B cell (primary cell): ENCODE measurements around the gene OR8A1. TPM values are rescaled to one million over a fixed set of nuclear protein-coding genes. Genes with fewer than 3 reads are reported as not detected.

Experiments
- ATAC-seq: fragments of 200-7000 bp; cut with Tn5 transposase; one replicate; pipeline ENCODE4 v1.10.0; 2021; ENCODE audit warnings: low read depth, mild to moderate bottlenecking, moderate number of reproducible peaks, moderate library complexity
- CTCF ChIA-PET: fragments of 350-600 bp; sonication (Branson Sonifier 250); formaldehyde crosslinking; loops from one replicate; lab custom pipeline; 2021; ENCODE audit warnings: antibody characterized with exemption, inconsistent platforms; lab: Charles Lee
- POLR2A ChIA-PET: fragments of 350-600 bp; sonication (Branson Sonifier 250); formaldehyde crosslinking; loops from one replicate; lab custom pipeline; 2021; ENCODE audit warnings: antibody characterized with exemption; lab: Charles Lee
- DNase-seq: peaks from one replicate; pipeline ENCODE4 v3.0.0; 2013
- H2AFZ ChIP-seq: 2 replicates; pipeline ENCODE4 v1.6.1; 2012; ENCODE audit warnings: mild to moderate bottlenecking, low read depth, low read length; ENCODE audit not compliant: insufficient read depth, poor library complexity, severe bottlenecking
- H3K27ac ChIP-seq, 2 donors: 1 replicate in 1 of 2; 2 replicates in 1 of 2; pipeline ENCODE4 v1.5.1; 2012 to 2013; ENCODE audit warnings: low read length in 2 of 2, mild to moderate bottlenecking in 2 of 2, moderate library complexity in 1 of 2
- H3K27me3 ChIP-seq, 4 experiments: fragments of 200-600 bp in 1 of 4; sonication (generic) in 1 of 4; replicated peaks in 1 of 4; 1 replicate in 2 of 4; 2 replicates in 2 of 4; pipeline versions ENCODE4 v1.6.1 to v1.7.0; 2013 to 2016; ENCODE audit warnings: low read length in 3 of 4, mild to moderate bottlenecking in 2 of 4, mixed read lengths in 1 of 4, moderate library complexity in 1 of 4; ENCODE audit not compliant: insufficient read depth in 4 of 4, control insufficient read depth in 3 of 4; ENCODE audit errors: control extremely low read depth in 1 of 4
- H3K36me3 ChIP-seq, 2 experiments: replicated peaks in 1 of 2; 1 replicate in 1 of 2; 2 replicates in 1 of 2; pipeline versions ENCODE4 v1.6.1 to v1.7.1; 2013; ENCODE audit warnings: low read length in 1 of 2; ENCODE audit not compliant: insufficient read depth in 2 of 2, control insufficient read depth in 1 of 2; ENCODE audit errors: control extremely low read depth in 1 of 2, extremely low read depth in 1 of 2
- H3K4me1 ChIP-seq, 2 donors: fragments of 200-600 bp in 1 of 2; sonication (generic) in 1 of 2; 1 replicate in 1 of 2; 2 replicates in 1 of 2; pipeline versions ENCODE4 v1.5.1 to v1.6.1; 2013 to 2017; ENCODE audit warnings: low read length in 2 of 2; ENCODE audit not compliant: control insufficient read depth in 2 of 2, insufficient read depth in 2 of 2
- H3K4me2 ChIP-seq: replicated peaks from 2 replicates; pipeline ENCODE3; 2012; ENCODE audit warnings: mild to moderate bottlenecking, low read depth, low read length; ENCODE audit not compliant: poor library complexity, severe bottlenecking
- H3K4me3 ChIP-seq, 5 experiments: fragments of 200-600 bp in 1 of 5; sonication (generic) in 1 of 5; 1 replicate in 3 of 5; 2 replicates in 2 of 5; pipeline versions ENCODE4 v1.5.1 to v1.7.0; 2011 to 2016; ENCODE audit warnings: low read length in 4 of 5, mild to moderate bottlenecking in 4 of 5, low read depth in 2 of 5, control low read depth in 1 of 5, moderate library complexity in 1 of 5; ENCODE audit not compliant: insufficient read depth in 1 of 5; ENCODE audit errors: control extremely low read depth in 1 of 5, extremely low read depth in 1 of 5
- H3K79me2 ChIP-seq: fragments of 200-600 bp; sonication (generic); one replicate; pipeline ENCODE4 v1.6.0; 2016; ENCODE audit warnings: low read length; ENCODE audit not compliant: control insufficient read depth, insufficient read depth
- H3K9ac ChIP-seq: fragments of 200-600 bp; sonication (generic); 2 replicates; pipeline ENCODE4 v1.6.1; 2017; ENCODE audit warnings: mild to moderate bottlenecking, low read length, moderate library complexity
- H3K9me3 ChIP-seq, 3 donors: one replicate each; pipeline versions ENCODE4 v1.6.1 to v1.7.1; 2013; ENCODE audit warnings: low read length in 2 of 3; ENCODE audit not compliant: control insufficient read depth in 2 of 3, insufficient read depth in 1 of 3; ENCODE audit errors: control extremely low read depth in 1 of 3
- H4K20me1 ChIP-seq: 2 replicates; pipeline ENCODE4 v1.6.0; 2012; ENCODE audit warnings: mild to moderate bottlenecking, low read length; ENCODE audit not compliant: insufficient read depth, control insufficient read depth, poor library complexity, severe bottlenecking
- H3K27ac Mint-ChIP-seq: one replicate; pipeline ENCODE4 v1.8.0; 2021; ENCODE audit warnings: mixed read lengths
- H3K27me3 Mint-ChIP-seq: one replicate; pipeline ENCODE4 v1.8.0; 2021; ENCODE audit warnings: mixed read lengths
- H3K4me1 Mint-ChIP-seq: one replicate; pipeline ENCODE4 v1.8.0; 2021; ENCODE audit warnings: mixed read lengths
- H3K4me3 Mint-ChIP-seq: one replicate; pipeline ENCODE4 v1.8.0; 2021; ENCODE audit warnings: mixed read lengths
- H3K9me3 Mint-ChIP-seq: one replicate; pipeline ENCODE4 v1.8.0; 2022; ENCODE audit warnings: mixed read lengths; ENCODE audit not compliant: insufficient read depth
- CTCF ChIP-seq: fragments of 200-600 bp; IDR thresholded peaks from one replicate; pipeline ENCODE4 v1.8.0; 2022; ENCODE audit warnings: antibody characterized with exemption, mild to moderate bottlenecking
- EZH2 ChIP-seq: IDR thresholded peaks from 2 replicates; pipeline ENCODE4 v1.6.1; 2012; ENCODE audit warnings: borderline replicate concordance, low read depth, mild to moderate bottlenecking, moderate library complexity, low read length; ENCODE audit not compliant: insufficient read depth, poor library complexity, severe bottlenecking
- WGBS: methylation state at CpG from one replicate; pipeline ENCODE4 v1.1.5; 2013; ENCODE audit warnings: missing lambda C conversion rate; ENCODE audit not compliant: insufficient coverage; 5-methylcytosine and 5-hydroxymethylcytosine counted together
- intact Hi-C: fragments of 100-400 bp; cut with micrococcal nuclease; formaldehyde crosslinking; loops from one replicate; pipeline ENCODE4 v1.10.0; 2022
- polyA plus RNA-seq: library from polyadenylated mRNA; depleted of rRNA; stranded (reverse); fragments of >200 nt; gene quantifications from 2 replicates; pipeline ENCODE4 v1.2.3, GENCODE V29; 2012
- total RNA-seq, 2 donors: library from RNA; stranded (reverse); fragments of 120-200 nt in 1 of 2; gene quantifications; 1 replicate in 1 of 2; 2 replicates in 1 of 2; pipeline versions ENCODE4 v1.2.3 to v1.2.4, GENCODE V29; 2013 to 2022

The OR8A1 gene
- total and polyA plus RNA-seq, 2 donors (not counting 1 experiment from before 2014, with no cell fraction given) = not detected

- Histone ChIP-seq H3K27ac (no peak overlapping the region), H3K36me3 (no peaks in the 10 kb centered on the region), H2AFZ (no peak overlapping the region), H3K4me2 (no peak overlapping the region), H4K20me1 (no peaks in the 10 kb centered on the region), H3K27me3 (no peaks in the 10 kb centered on the region), H3K9me3 (no peaks in the 10 kb centered on the region), H3K79me2 (no peaks in the 10 kb centered on the region), H3K9ac (no peak overlapping the region), H3K4me3 (no peak overlapping the region), H3K4me1 (peaks cover 3% of the 10 kb centered on the region in 2 donors)
- H3K4me3 Mint-ChIP-seq = no peak overlapping the region
- TF ChIP-seq EZH2 (no peak), CTCF (no peak)
- ChIA-PET POLR2A (interaction anchor here (0.6 kb wide), 1 partner anchor 12 kb away, joined by 3 read pairs; the partner anchor contains the start of gene TBRG1), CTCF (interaction anchor here (1.0 to 1.1 kb wide), 2 partner anchors 9 to 12 kb away, joined by 3 to 4 read pairs; partner anchors contain the start of gene TBRG1)
- whole genome bisulfite sequencing = no CpG with 5 or more reads among the region's 2 CpGs
- H3K27me3 Mint-ChIP-seq = peaks cover 18% of the 10 kb centered on the region
- H3K27ac Mint-ChIP-seq = no peak overlapping the region
- DNase-seq (no peak), ATAC-seq (no peak)
- peaks cover 3% of the 10 kb centered on the region for H3K4me1 Mint-ChIP-seq
- no peaks in the 10 kb centered on the region for H3K9me3 Mint-ChIP-seq
- intact Hi-C loops = no loop called here
Observed at GRCh38 chr11:124610295-124610694, 40.5 kb downstream of the OR8A1 start.

GRCh38 chr11:124611064-124611463, 41.3 kb downstream of the OR8A1 start, which contains the start of gene PANX3:
TSS of gene PANX3 (plus strand) at chr11:124611428. CDS start at chr11:124611557, 129 bp downstream.
- intact Hi-C loops = no loop called here
- Histone ChIP-seq H2AFZ (no peak within 1 kb of the TSS), H3K9me3 (no peaks in the 10 kb centered on the region), H3K4me1 (no peaks in the 10 kb centered on the region), H3K9ac (no peak within 1 kb of the TSS), H3K27me3 (no peaks in the 10 kb centered on the region), H3K79me2 (no peaks in the 10 kb centered on the region), H3K4me2 (no peak within 1 kb of the TSS), H4K20me1 (no peaks in the 10 kb centered on the region), H3K4me3 (no peak within 1 kb of the TSS), H3K27ac (no peak within 1 kb of the TSS), H3K36me3 (no peaks in the 10 kb centered on the region)
- WGBS = 87% methylated on average over 5 of the region's 5 CpGs
- no peak for DNase-seq
- H3K27me3 Mint-ChIP-seq = peaks cover 17% of the 10 kb centered on the region
- H3K4me1 Mint-ChIP-seq = no peaks in the 10 kb centered on the region
- no peak for ATAC-seq
- ChIA-PET POLR2A (interaction anchor here (0.6 kb wide), 1 partner anchor 11 kb away, joined by 3 read pairs; the partner anchor contains the start of gene TBRG1), CTCF (interaction anchor here (1.0 to 1.1 kb wide), 2 partner anchors 9 to 11 kb away, joined by 3 to 4 read pairs; partner anchors contain the start of gene TBRG1)
- TF ChIP-seq EZH2 (no peak), CTCF (no peak)
- H3K27ac Mint-ChIP-seq = no peak within 1 kb of the TSS
- H3K9me3 Mint-ChIP-seq = no peaks in the 10 kb centered on the region
- H3K4me3 Mint-ChIP-seq = no peak within 1 kb of the TSS
